ENCODE measurements around the gene SCN8A.
"Not testable (repeated sequence)": the region's sequence is repeated elsewhere in the genome, so short reads cannot be mapped to it uniquely, and the experiment has no call there.

SCN8A gene

GRCh38 chr12:51622564-51622963 lies 31.5 kb downstream of the SCN8A start:
- no peak for DNase-seq

- DNase-seq = no peak
Observed at GRCh38 chr12:51625370-51625769, 34.3 kb downstream of the SCN8A start.

- no peak for DNase-seq
Observed at GRCh38 chr12:51626115-51626514, 35.1 kb downstream of the SCN8A start.

- DNase-seq = no peak
Observed at GRCh38 chr12:51626629-51627028, 35.6 kb downstream of the SCN8A start.

GRCh38 chr12:51630256-51630880 lies 39.3 kb downstream of the SCN8A start:
- no peak for DNase-seq

- no peak for DNase-seq
Observed at GRCh38 chr12:51630986-51631385, 40.0 kb downstream of the SCN8A start.

- no peak for DNase-seq
Observed at GRCh38 chr12:51631591-51631990, 40.6 kb downstream of the SCN8A start.

- DNase-seq = no peak
Observed at GRCh38 chr12:51632623-51633022, 41.6 kb downstream of the SCN8A start.

- DNase-seq = no peak
Observed at GRCh38 chr12:51635346-51635745, 44.3 kb downstream of the SCN8A start.

- no peak for DNase-seq
Observed at GRCh38 chr12:51636581-51636980, 45.5 kb downstream of the SCN8A start.

- no peak for DNase-seq
Observed at GRCh38 chr12:51636986-51637385, 46.0 kb downstream of the SCN8A start.

GRCh38 chr12:51639361-51639760 lies 48.3 kb downstream of the SCN8A start:
- DNase-seq = no peak

- DNase-seq = no peak
Observed at GRCh38 chr12:51642286-51642685, 51.3 kb downstream of the SCN8A start.

GRCh38 chr12:51643951-51644350 lies 52.9 kb downstream of the SCN8A start:
- no peak for DNase-seq

- DNase-seq = not testable (repeated sequence)
Observed at GRCh38 chr12:51644691-51645090, 53.7 kb downstream of the SCN8A start.

GRCh38 chr12:51645961-51646360 lies 54.9 kb downstream of the SCN8A start:
- DNase-seq = no peak

GRCh38 chr12:51647647-51648046 lies 56.6 kb downstream of the SCN8A start:
- DNase-seq = no peak

- no peak for DNase-seq
Observed at GRCh38 chr12:51653431-51653830, 62.4 kb downstream of the SCN8A start.

- DNase-seq = no peak
Observed at GRCh38 chr12:51661199-51661598, 70.2 kb downstream of the SCN8A start.

GRCh38 chr12:51661836-51662235 lies 70.8 kb downstream of the SCN8A start:
- no peak for DNase-seq

- DNase-seq = no peak
Observed at GRCh38 chr12:51662728-51663154, 71.7 kb downstream of the SCN8A start.

- no peak for DNase-seq
Observed at GRCh38 chr12:51663390-51663789, 72.4 kb downstream of the SCN8A start.

- DNase-seq = no peak
Observed at GRCh38 chr12:51666696-51667095, 75.7 kb downstream of the SCN8A start.

GRCh38 chr12:51667269-51667668 lies 76.2 kb downstream of the SCN8A start:
- DNase-seq = no peak

- DNase-seq = no peak
Observed at GRCh38 chr12:51669271-51669670, 78.2 kb downstream of the SCN8A start.

Measured in right kidney (tissue), 1 donor.